Germinal center (tissue), 1 donor: ENCODE measurements around the gene PREP.

ENCODE experiments used
- DNase-seq: peaks from one replicate; pipeline ENCODE4 v3.0.0; 2012; ENCODE audit warnings: mixed read lengths, low spot score

The PREP gene

GRCh38 chr6:105308840-105309239, 94.0 kb downstream of the PREP start:
- DNase-seq = no peak

GRCh38 chr6:105305521-105305920, 97.4 kb downstream of the PREP start:
- no peak for DNase-seq

GRCh38 chr6:105304825-105305224, 98.1 kb downstream of the PREP start:
- no peak for DNase-seq

- DNase-seq = no peak
These were observed 98.5 kb downstream of the PREP start for GRCh38 chr6:105304366-105304765.

GRCh38 chr6:105302617-105303128, 100.2 kb downstream of the PREP start:
- DNase-seq = no peak

- no peak for DNase-seq
These were observed 100.9 kb downstream of the PREP start for GRCh38 chr6:105301756-105302616.

GRCh38 chr6:105301072-105301503, 101.8 kb downstream of the PREP start:
- no peak for DNase-seq

GRCh38 chr6:105300090-105300489, 102.8 kb downstream of the PREP start:
- DNase-seq = no peak

- no peak for DNase-seq
These were observed 108.8 kb downstream of the PREP start for GRCh38 chr6:105294129-105294528.

GRCh38 chr6:105292689-105293339, 110.1 kb downstream of the PREP start:
- no peak for DNase-seq

GRCh38 chr6:105291525-105291924, 111.4 kb downstream of the PREP start:
- DNase-seq = no peak

- no peak for DNase-seq
These were observed 120.0 kb downstream of the PREP start for GRCh38 chr6:105282631-105283585.

- DNase-seq = no peak
These were observed 122.8 kb downstream of the PREP start for GRCh38 chr6:105280033-105280432.

- no peak for DNase-seq
These were observed 123.4 kb downstream of the PREP start for GRCh38 chr6:105279463-105279862.

GRCh38 chr6:105278813-105279212, 124.1 kb downstream of the PREP start:
- no peak for DNase-seq

GRCh38 chr6:105278035-105278434, 124.8 kb downstream of the PREP start:
- DNase-seq = no peak

- DNase-seq = no peak
These were observed 126.5 kb downstream of the PREP start for GRCh38 chr6:105276374-105276773.

- DNase-seq = no peak
These were observed 127.3 kb downstream of the PREP start for GRCh38 chr6:105275542-105275941.

GRCh38 chr6:105274678-105275077, 128.2 kb downstream of the PREP start:
- DNase-seq = no peak

GRCh38 chr6:105273589-105273988, 129.3 kb downstream of the PREP start:
- DNase-seq = no peak

- DNase-seq = no peak
These were observed 130.1 kb downstream of the PREP start for GRCh38 chr6:105272786-105273185.

GRCh38 chr6:105270511-105270910, 132.4 kb downstream of the PREP start:
- DNase-seq = no peak
